ENCODE measurements around the gene STAT5A. TPM values are rescaled to one million over a fixed set of nuclear protein-coding genes. Genes with fewer than 3 reads are reported as not detected.

Gene STAT5A
- total RNA-seq, 2 donors from 2014 or later: 3.5 to 4.8 TPM

- no peak for DNase-seq
- Mint-ChIP-seq H3K4me1 (peaks cover 29% of the 10 kb centered on the region), H3K27me3 (ENCODE audit: insufficient read depth) (no peaks in the 10 kb centered on the region), H3K36me3 (ENCODE audit: low read depth) (no peaks in the 10 kb centered on the region), H3K9me3 (no peaks in the 10 kb centered on the region), H3K27ac (no peak overlapping the region), H3K4me3 (no peak overlapping the region)
- Histone ChIP-seq H3K27ac (ENCODE audit: low read depth, low read length) (no peak overlapping the region), H3K4me3 (ENCODE audit: low read length) (no peak overlapping the region), H3K36me3 (ENCODE audit: control insufficient read depth, insufficient read depth, low read length) (no peaks in the 10 kb centered on the region), H3K9ac (ENCODE audit: extremely low read depth, low read length, poor library complexity, severe bottlenecking) (no peak overlapping the region), H3K9me3 (ENCODE audit: control insufficient read depth, low read length) (no peaks in the 10 kb centered on the region), H3K4me1 (ENCODE audit: control insufficient read depth, insufficient read depth, low read length) (no peaks in the 10 kb centered on the region), H3K27me3 (ENCODE audit: control insufficient read depth, insufficient read depth, low read length, poor library complexity, severe bottlenecking) (no peaks in the 10 kb centered on the region)
- WGBS, 2 experiments (ENCODE audit: insufficient coverage in 1 of 2, insufficient read length in 1 of 2): 94% methylated on average over 3 of the region's 4 CpGs; no CpG with 5 or more reads in 1 of the 2 experiments
- TF ChIP-seq CTCF (conservative IDR thresholded peaks at IDR 0.05): no peak
Measured at GRCh38 chr17:42270170-42270535, 18.1 kb upstream of the STAT5A start.

GRCh38 chr17:42270596-42270995 lies 17.7 kb upstream of the STAT5A start:
- Histone ChIP-seq H3K36me3 (ENCODE audit: control insufficient read depth, insufficient read depth, low read length) (no peaks in the 10 kb centered on the region), H3K4me3 (ENCODE audit: low read length) (no peak overlapping the region), H3K27me3 (ENCODE audit: control insufficient read depth, insufficient read depth, low read length, poor library complexity, severe bottlenecking) (no peaks in the 10 kb centered on the region), H3K4me1 (ENCODE audit: control insufficient read depth, insufficient read depth, low read length) (no peaks in the 10 kb centered on the region), H3K9ac (ENCODE audit: extremely low read depth, low read length, poor library complexity, severe bottlenecking) (no peak overlapping the region), H3K27ac (ENCODE audit: low read depth, low read length) (no peak overlapping the region), H3K9me3 (ENCODE audit: control insufficient read depth, low read length) (no peaks in the 10 kb centered on the region)
- 90 to 94% methylated on average over 5 to 6 of the region's 6 CpGs for WGBS, 2 experiments (ENCODE audit: insufficient coverage in 1 of 2, insufficient read length in 1 of 2)
- TF ChIP-seq CTCF (conservative IDR thresholded peaks at IDR 0.05): no peak
- DNase-seq: no peak
- Mint-ChIP-seq H3K4me1 (peaks cover 32% of the 10 kb centered on the region), H3K9me3 (no peaks in the 10 kb centered on the region), H3K27ac (no peak overlapping the region), H3K27me3 (ENCODE audit: insufficient read depth) (no peaks in the 10 kb centered on the region), H3K36me3 (ENCODE audit: low read depth) (no peaks in the 10 kb centered on the region), H3K4me3 (no peak overlapping the region)

DNA sequence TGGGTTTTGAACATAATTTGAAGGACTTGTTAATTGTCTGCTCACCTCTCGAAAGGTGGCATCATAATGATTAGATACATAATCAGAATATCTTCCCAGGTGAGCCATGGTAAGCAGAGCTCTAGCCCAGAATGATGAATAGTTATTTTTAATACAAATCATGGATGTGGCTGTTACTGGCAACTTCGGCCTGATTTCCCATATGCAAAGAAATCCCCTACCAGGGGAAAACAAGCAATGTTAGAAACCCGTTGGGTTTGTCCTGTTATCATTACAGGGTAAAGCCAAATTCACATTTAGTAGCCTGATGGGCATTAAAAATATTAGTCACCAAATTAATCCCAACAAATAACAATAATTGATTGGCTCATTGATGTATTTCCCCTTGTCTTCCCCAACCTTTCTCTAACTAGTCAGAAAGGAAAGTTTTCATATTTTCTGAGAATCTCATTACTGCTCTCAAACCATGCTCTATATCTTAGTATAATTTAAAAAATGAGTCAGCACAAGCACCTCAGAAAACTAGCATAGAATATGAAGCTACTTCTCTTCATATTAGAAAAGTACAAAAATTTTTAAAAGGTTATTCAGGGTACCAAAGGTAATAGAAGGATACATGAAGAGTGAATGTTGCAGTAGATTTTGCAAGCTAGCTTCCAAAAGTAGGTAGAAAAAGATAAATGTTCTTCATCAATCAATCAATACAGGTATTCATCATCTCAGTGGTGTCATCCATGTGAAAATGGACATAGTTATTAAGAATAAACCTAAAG lies 17.1 kb upstream of the STAT5A start:
- Mint-ChIP-seq H3K4me3 (no peak overlapping the region), H3K9me3 (no peaks in the 10 kb centered on the region), H3K27ac (no peak overlapping the region), H3K27me3 (ENCODE audit: insufficient read depth) (no peaks in the 10 kb centered on the region), H3K36me3 (ENCODE audit: low read depth) (no peaks in the 10 kb centered on the region), H3K4me1 (peaks cover 32% of the 10 kb centered on the region)
- no peaks in the 10 kb centered on the region for H3K9me3 ChIP-seq (ENCODE audit: control insufficient read depth, low read length)
- no peaks in the 10 kb centered on the region for H3K27me3 ChIP-seq (ENCODE audit: control insufficient read depth, insufficient read depth, low read length, poor library complexity, severe bottlenecking)
- H3K9ac ChIP-seq (ENCODE audit: extremely low read depth, low read length, poor library complexity, severe bottlenecking): no peak overlapping the region
- DNase-seq: no peak
- no peak overlapping the region for H3K4me3 ChIP-seq (ENCODE audit: low read length)
- no peak overlapping the region for H3K27ac ChIP-seq (ENCODE audit: low read depth, low read length)
- no peaks in the 10 kb centered on the region for H3K4me1 ChIP-seq (ENCODE audit: control insufficient read depth, insufficient read depth, low read length)
- no peaks in the 10 kb centered on the region for H3K36me3 ChIP-seq (ENCODE audit: control insufficient read depth, insufficient read depth, low read length)
- 92 to 94% methylated on average over 2 to 3 of the region's 3 CpGs for WGBS, 2 experiments (ENCODE audit: insufficient coverage in 1 of 2, insufficient read length in 1 of 2)
- no peak for TF ChIP-seq CTCF (conservative IDR thresholded peaks at IDR 0.05)

Measured in endodermal cell (in vitro differentiated cells).